Stimulated activated CD8-positive, alpha-beta memory T cell treated with anti-CD3 and anti-CD28 coated beads, Interleukin-12 subunit alpha, Interleukin-12 subunit beta, amount 100 ng/mL, for 1 hour (primary cell): Measurements from ENCODE around the gene CLASRP.
A peak's percentile ranks its signal among the peaks of the same experiment; 100 is the strongest.

ENCODE experiments used
- DNase-seq: peaks from one replicate; pipeline ENCODE4 v3.0.0-alpha.2; 2020; ENCODE audit warnings: low read depth

CLASRP gene

GRCh38 chr19:45059258-45059965, 20.6 kb downstream of the CLASRP start:
- peak; percentile 73 for DNase-seq

DNA sequence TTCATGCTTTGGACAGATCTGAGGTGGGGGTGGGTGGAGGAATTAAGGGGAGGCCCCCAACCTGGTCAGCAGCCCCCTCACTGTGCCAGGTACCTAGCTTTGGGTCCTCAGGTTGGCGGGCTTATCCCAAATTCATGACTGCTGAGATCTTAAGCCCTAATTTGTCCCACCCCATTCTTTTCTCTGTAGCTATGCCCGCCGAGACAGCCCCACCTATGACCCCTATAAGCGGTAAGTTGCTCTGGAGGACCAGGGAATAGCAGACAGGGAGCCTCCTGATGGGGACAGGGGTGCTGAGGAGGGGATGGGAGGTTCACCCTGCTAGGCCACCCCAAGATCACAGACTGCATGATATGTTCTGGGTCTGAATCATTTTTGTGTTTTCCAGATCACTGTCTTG, 23.1 kb downstream of the CLASRP start:
- no peak for DNase-seq

DNA sequence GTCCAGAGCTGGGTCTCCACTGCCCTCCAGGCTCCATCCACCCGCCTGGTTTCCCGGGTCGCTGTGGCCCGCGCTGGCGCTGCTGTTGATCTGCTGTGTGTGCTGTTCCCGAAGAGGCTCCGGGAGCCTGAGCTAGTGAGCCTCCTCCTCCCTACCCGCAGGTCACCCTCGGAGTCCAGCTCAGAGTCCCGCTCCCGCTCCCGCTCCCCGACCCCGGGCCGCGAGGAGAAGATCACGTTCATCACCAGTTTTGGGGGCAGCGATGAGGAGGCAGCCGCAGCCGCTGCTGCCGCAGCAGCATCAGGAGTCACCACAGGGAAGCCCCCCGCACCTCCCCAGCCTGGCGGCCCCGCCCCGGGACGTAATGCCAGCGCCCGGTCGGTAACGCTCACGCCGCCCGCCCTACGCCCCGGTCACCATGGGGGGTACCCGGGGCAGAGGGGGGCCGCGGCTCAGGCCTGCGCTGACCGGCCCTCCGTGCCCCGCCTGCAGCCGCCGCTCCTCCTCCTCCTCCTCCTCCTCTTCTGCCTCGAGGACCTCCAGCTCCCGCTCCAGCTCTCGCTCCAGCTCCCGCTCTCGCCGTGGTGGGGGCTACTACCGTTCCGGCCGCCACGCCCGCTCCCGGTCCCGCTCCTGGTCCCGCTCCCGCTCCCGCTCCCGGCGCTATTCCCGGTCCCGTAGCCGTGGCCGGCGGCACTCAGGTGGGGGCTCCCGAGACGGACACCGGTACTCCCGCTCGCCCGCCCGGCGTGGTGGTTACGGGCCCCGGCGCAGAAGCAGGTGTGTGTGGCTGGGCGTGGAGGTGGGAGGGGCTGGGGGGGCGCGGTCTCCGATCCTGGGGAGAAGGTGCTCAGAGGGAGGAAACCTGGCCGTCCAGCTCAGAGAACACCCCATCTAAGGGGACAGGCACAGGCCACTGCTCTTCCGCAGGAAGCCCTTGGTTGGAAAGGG, 25.3 kb downstream of the CLASRP start:
- no peak for DNase-seq

GRCh38 chr19:45066921-45067661, 28.2 kb downstream of the CLASRP start:
- DNase-seq, result no peak

GRCh38 chr19:45068041-45068440, 29.2 kb downstream of the CLASRP start:
- DNase-seq, result no peak

- no peak for DNase-seq
Measured at GRCh38 chr19:45069056-45069455, 30.2 kb downstream of the CLASRP start.

- no peak for DNase-seq
Measured at GRCh38 chr19:45070214-45070613, 31.4 kb downstream of the CLASRP start.

DNA sequence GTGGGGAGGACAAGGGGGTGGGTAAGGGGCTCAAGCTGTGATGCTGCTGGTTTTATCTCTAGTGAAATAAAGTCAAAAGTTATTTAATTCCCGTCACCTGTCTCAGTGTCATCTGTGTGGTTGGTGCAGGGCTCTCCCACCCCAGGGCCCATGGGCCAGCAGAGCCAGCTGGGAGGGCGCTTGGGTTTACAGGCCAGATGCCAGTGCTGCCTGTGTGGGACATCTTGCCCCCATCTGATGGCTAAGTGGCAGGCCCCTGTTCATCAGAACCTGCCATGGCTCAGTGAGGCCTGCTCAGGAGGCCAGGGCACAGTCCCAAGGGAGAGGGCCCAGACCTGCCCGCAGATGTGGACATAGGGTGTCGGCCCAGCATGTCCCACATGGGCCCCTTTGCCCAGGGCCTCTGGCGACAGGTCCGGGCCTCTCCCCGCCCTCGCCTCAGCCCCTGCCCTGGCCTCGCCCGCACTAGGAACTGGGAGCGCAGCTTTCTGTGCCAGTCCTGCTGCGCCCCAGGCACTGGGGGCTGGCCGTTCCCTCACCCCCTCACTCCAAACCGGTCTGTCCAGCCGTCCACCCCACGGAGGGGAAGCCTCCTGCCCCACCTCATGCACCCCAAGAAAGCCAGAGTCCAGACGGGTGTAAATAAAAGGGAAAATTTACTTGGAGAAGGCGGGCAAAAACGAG, 32.2 kb downstream of the CLASRP start:
- no peak for DNase-seq

- DNase-seq, result no peak
Measured at GRCh38 chr19:45071545-45071938, 32.7 kb downstream of the CLASRP start.

DNA sequence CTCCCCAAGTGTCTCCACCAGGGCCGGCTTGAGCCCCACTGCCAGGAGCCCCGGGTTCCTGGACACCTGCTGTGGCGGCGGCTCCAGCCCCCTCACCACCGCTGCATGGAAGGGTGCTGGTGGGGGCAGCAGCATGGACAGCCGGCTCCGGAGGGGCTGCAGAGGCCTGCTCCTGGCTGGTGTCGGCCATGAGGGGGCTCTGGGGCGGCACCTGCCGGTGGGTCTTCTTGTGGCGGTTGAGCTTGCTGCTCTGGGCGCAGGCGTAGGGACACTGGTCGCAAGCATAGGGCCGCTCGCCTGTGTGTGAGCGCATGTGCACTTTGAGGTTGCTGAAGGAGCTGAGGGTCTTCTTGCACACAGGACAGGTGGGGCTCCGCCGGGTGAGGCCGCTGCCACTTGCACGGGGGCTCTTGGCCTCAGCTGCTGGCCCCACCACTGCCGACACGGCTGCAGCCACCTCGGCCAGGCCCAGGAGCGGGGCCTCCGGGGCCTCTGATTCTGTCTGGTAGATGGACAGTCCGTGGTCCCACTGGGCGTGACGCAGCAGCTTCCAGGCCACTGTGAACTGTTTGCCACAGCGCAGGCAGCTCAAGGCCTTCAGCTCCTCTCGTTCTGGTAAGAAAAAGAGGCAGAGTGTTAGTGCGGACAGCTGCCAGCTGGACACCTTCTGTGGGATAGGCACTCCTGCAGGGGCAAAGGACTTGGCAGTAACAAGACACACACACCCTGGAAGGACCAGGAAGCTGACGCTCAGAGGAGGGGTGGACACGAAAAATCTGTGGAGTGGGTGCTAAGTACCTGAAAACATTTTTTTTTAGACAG, 33.3 kb downstream of the CLASRP start:
- DNase-seq, result no peak

DNA sequence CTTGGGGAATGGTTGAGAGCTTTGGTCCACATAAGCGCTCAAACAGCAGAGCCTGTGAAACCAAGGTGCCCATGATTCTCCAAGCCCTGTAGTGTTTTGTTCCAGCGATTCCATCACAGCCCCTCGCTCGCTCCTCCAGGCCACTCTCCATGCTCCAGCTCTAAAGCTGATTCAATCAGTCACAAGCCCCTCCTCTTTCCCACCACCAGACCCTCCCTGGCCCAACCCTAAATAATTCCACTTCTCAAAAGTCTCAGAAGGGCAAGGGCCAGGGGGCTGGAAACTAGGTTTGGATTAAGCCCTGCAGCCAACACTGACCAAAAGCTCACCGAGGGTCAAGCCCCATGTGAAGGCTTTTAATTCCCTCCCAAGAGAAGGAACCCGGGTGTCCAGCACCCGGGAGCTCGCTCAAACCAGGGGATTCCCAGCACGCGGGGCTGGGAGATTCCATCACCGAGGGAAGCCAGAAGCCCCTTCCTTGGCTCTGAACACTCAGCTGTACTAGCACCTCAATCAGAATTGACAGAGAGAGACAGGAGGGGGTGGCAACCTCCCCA, 36.0 kb downstream of the CLASRP start:
- DNase-seq, result no peak

DNA sequence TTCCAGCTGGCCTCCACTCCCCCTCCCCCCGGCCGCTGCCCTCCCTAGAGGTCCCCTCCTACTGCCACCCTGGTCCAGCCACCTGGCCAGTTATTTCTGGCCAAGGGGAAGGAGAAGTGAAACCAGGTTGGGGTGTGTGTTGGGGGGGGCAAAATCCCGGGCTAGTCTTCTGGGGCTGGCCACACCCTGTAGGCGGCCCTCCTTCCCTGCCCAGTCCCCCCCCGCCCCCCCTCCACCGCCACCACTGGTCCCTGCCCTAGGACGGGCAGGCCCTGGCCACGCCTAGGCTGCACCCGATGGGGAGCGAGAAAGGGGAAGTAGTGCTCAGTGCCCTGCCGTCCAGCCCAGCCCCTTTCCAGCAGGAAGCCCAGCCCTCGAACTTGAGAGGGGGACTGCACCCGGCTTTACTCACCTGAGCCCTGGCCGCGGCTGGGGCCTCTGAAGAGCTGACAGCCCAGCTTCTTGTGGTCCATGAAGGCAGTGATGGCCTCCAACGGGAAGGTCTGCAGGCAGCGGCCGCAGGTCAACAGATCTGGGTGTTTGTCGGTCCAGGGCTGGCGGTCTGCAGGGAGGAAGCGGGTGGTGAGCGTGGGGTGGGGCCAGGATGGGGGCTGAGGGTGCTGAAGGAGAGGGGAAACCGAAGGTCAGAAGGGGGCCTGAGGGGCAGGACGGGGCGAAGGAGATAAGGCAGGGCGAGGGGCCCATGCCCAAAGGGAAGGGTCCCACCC, 36.6 kb downstream of the CLASRP start:
- DNase-seq, result no peak

DNA sequence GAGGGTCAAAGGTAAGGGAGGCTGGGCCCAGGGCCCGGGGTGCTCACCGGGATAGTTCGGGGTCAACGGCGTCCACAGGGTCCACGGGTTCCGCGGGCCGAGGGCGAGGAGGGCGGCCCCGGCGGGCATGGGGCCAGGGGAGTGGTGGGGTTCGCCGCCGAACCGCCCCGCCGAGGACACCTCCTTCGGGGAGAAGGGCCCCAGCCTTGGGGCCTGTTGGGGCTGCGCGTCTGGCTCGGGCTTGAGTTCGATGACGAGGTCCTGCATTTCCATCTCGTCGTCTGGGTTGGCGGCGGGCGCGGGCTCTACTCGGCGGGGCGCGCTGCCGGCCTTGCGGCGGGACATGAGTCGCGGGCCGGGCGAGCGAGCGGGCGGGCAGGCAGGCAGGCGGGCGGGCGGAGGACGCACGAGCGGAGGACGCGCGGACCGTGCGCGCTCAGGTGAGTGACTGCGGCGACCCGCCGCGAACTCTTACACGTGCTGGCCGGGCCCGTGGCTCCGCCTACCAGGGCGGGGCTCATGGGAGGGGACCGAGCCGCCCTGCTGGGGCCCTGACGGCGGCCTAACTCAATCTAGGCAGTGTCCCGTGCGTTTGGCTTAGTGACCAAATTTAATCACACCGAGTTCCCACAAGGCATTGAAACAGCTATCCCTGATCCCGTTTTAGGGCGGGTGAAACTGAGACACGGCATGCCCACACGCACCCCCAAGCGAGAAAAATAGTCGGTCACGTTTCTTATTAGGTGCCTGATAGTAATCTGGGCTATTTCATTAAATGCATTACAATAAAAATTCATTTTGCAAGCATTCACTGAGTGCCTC, 37.4 kb downstream of the CLASRP start, which contains the start of gene ZNF296:
Gene ZNF296, minus strand, starts transcription at position 450 of the 822 bp plus-strand sequence. Its CDS starts 105 bp downstream, at position 345.
- DNase-seq, result peak; percentile 62

DNA sequence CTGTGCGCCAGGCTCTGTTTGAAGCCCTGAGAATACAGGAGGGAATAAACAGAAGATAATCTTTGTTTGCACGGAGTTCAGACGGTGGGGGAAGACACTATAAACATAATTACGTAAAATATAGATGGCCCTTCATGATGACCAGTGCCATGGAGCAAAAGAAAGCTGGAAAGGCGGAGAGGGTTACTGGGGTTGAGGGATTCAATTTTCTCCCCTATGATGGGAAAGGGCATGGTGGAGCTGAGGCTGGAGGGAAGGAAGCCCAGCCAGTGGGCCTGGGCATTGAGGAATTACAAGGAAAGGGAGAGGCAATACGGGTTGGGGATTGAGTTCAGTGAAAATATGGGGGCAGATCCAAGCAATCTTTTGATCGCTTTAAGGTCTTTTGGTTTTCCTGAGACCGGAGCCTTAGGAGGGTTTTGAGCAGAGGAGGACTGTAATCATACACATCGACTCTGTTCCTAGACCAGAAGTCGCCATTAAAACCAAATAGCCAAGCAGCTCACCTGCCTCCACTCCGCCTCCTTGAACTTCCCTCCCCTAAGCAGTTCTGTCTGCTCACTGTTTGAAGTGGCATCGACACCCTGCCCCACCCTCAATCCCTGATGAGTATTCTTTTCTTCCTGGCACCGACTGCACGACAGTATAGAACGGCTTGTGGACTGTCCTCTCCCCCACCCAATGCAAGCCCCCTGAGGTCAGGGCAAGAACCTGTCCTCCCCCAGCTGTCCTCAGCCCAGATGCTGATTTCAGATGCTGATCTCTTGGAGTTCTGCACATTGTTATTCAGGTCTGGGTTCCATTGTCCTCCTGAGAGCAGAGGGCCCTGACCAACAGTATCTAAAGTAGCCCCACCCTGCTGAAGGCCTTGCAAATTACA, 38.2 kb downstream of the CLASRP start:
- no peak for DNase-seq

- no peak for DNase-seq
Measured at GRCh38 chr19:45078390-45079062, 39.7 kb downstream of the CLASRP start.

DNA sequence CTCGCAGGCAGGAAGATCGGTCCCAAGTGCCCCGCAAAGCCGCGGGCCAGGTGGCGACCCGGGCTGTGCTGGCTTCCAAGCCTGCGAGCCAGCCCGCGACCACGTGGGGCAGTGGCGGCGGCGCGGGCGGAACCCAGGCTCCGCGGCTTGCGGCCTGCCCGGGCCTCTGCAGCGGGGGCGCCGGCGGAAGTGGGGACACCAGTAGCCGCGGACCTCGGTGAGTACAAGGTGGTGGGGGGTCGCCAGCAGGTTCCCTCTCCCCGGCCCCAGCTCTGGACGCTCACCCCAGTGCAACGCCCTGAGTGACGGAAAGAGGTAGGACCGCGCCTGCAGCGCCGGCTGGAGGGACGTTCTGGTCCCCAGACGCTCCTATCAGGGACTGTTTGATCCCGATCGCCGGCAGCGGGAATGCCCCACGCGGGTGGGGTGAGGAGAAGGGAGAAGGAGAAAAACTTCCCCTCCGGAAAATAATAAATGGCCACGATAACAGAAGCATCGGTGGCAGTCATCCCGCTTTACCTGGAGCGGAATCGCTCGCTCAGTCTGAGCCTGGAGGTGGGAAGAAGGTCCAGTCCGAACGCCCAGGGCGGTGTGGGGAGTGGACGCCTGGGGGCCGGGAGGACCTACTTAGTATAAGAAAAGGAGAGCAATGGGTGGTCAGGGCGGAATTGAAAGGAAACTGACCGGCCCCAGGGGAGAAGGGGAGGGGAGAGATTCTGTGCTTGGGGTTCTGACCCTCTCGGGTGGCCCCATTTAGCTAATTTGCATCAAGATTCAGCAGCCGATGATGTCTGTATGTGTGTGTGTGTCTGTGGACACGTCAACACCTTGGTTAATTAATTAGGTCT, 40.4 kb downstream of the CLASRP start, which contains the start of gene GEMIN7:
Gene GEMIN7, plus strand, starts transcription at position 198 of the 848 bp plus-strand sequence. CDS start 10,855 bp downstream, outside the sequence.
- DNase-seq, result peak; percentile 56
